Activated CD8-positive, alpha-beta memory T cell treated with anti-CD3 and anti-CD28 coated beads for 36 hours (primary cell): Measurements from ENCODE around the gene CDK14. TPM values are rescaled to one million over a fixed set of nuclear protein-coding genes. Genes with fewer than 3 reads are reported as not detected.

Source experiments
- CTCF ChIA-PET: fragments of 350-600 bp; sonication (Branson Sonifier 250); formaldehyde crosslinking; loops from one replicate; lab custom pipeline; 2021; ENCODE audit warnings: antibody characterized with exemption; lab: Charles Lee
- POLR2A ChIA-PET: fragments of 350-600 bp; sonication (Branson Sonifier 250); formaldehyde crosslinking; loops from one replicate; lab custom pipeline; 2021; ENCODE audit warnings: antibody characterized with exemption; lab: Charles Lee
- total RNA-seq, 2 experiments: library from RNA; stranded (reverse); gene quantifications; one replicate each; pipeline ENCODE4 v1.2.3, GENCODE V29; 2021

Gene CDK14
- total RNA-seq, 2 experiments from 2014 or later = 0.31 to 0.40 TPM

GRCh38 chr7:91233212-91233611, 637.1 kb downstream of the CDK14 start:
- POLR2A ChIA-PET = no interaction called here
- CTCF ChIA-PET = no interaction called here

GRCh38 chr7:91235211-91235832, 639.2 kb downstream of the CDK14 start:
- POLR2A ChIA-PET = no interaction called here
- CTCF ChIA-PET = no interaction called here

DNA sequence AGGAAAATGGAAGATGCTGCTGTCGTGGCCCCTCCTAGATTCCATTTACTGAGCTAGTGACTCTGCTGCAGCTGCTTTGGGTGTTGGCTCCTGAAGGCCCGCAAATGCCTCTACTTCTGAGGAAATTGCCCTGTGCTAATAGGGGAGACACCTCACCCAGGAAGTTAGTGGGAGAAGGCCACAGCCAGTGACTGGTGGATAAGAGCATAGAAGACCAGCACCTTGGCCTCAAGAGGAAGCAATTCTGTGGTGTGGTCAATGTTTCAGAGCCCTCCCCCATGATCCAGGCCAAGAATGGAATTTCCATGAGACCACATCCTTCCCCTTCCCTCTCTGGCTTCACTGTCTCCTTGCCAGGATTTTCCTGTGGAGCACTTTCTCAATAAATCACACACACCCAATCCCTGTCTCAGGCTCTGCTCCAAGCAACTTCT, 643.1 kb downstream of the CDK14 start:
- CTCF ChIA-PET = no interaction called here
- POLR2A ChIA-PET = no interaction called here

GRCh38 chr7:91239772-91240171, 643.7 kb downstream of the CDK14 start:
- ChIA-PET POLR2A (no interaction called here), CTCF (no interaction called here)

DNA sequence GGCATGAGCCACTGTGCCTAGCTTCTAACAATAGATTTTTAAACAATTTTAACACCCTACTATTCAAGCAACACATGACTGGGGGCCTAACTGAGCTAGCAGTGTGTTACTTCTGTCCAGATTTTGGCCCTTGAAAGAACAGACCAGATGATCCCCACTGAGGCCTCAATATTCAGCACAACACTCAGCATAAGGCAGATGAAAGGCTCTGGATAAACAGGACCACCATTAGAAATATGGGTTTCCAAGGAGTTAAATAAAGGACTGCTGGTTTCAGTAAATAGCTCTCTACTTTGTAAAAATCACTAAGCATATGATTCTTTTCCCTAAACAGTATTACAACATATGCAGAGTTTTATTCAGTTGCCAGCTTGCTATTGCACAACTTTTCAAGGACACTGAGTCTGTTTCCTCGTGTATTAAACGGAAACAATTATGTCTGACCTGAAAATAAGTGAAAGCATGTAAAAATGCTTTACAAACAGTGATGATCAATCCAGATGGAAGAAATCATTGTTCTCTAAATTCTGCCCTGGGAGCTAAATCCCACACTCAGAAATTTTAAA, 644.3 kb downstream of the CDK14 start:
- ChIA-PET CTCF (no interaction called here), POLR2A (no interaction called here)

DNA sequence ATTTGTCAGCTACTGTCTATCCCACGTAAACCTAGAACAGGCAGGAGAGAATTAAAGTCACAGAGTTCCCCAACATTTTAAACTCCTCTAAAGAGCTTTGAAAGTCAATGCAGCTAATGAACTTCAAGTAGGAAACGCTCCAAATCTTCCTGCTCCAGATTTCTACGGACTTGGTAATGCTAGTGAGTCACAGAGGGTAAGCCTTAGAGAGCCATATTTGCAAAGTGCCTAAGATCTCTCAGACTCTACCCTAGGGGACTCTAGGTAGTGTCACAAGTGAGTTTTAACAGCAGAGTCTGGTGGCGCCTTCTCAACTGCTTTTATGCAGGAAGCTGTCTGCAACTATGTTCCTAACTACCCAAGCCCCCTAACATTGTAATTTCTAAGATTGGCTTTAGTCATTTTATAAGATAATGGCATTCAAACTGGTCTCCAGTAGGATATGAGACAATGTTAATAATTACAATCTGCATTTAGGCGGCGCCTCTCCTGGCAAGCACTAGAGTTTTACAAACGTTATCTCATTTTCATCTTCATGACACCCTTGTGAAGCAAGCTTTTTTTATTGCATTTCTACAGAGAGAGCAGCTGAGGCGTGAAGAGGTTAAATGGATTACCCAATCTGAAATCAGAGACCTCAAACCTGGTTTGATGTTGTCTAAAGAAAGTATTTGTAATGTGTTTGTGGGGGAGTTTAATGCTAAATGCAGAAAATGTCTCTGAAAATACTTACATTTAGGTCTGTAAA, 646.1 kb downstream of the CDK14 start:
- POLR2A ChIA-PET = no interaction called here
- CTCF ChIA-PET = no interaction called here

DNA sequence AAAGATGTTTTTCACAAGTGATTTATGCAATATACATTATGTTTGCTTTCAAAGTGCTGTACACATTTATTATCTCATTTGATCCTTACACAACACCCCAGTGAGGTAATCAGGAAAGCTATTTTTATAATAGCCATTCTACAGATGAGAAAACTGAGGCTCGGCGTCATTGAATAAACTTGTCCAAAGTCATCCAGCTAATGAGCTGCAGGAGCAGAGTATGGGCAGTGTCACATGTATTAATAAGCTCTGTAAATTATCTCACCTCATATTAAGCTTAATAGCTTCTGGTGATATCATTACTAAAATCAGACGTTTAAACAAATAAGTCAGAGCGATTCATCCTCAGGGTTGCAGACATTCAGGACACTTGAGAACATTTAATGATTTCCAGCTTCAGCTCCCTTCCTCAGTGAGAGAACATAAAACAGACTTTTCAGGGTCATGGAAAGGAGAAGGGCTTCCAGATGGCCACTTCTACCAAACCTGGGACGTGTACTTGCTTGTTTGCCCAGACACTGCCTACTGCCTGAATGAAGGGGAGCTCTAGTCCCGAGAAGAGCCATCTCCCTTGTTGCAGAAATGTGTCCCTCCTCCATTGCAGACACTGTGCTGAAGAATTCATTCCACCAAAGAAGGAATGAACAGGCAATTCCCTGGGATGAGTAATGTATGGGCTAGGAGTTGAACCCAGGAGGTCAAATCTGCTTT, 647.6 kb downstream of the CDK14 start:
- CTCF ChIA-PET = no interaction called here
- POLR2A ChIA-PET = no interaction called here

DNA sequence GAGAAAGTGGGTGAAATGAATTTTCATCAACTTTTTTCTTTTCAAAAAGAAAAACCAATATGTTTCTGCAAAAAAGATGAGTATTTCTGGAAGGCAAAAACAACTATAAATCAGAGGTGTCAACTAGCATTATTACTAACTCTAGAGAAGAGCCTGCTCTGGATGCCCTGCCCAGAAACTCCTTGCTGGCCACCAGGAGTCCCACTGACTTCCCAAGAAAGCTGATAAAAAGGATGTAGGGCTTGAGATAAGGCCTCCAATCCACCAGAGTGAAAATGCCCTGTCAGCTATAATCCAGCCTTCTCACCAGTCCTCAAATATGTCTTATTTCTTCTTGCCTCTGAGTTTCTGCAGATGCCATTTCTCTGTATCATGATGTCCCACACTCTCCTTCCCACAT, 651.4 kb downstream of the CDK14 start:
- CTCF ChIA-PET = no interaction called here
- POLR2A ChIA-PET = no interaction called here

DNA sequence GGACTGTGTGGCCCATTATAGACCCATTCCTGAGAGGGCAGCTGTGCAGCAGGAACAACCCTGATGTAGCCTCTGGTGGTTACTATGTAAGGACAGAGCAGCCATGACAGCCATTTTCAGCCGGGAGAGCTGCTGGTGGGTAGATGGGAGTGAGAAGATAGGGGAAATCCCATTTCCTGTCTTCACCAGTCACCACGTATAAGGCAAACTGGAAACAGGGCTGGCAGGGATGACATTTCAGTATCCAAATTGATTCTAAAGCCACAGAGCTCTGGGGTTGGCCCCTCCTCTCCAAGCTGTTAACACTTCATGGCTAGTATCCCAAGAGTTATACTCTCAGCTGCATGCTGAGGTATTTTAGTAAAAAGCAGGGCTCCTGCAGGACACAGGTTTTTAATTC, 652.9 kb downstream of the CDK14 start:
- CTCF ChIA-PET = no interaction called here
- POLR2A ChIA-PET = no interaction called here

GRCh38 chr7:91249506-91250233, 653.5 kb downstream of the CDK14 start:
- POLR2A ChIA-PET = no interaction called here
- CTCF ChIA-PET = no interaction called here

- CTCF ChIA-PET = no interaction called here
Measured at GRCh38 chr7:91250706-91251105, 654.6 kb downstream of the CDK14 start.

GRCh38 chr7:91251877-91252276, 655.8 kb downstream of the CDK14 start:
- CTCF ChIA-PET = no interaction called here
- POLR2A ChIA-PET = no interaction called here

More at GRCh38 chr7:91250706-91251105, 654.6 kb downstream of the CDK14 start:
- POLR2A ChIA-PET = no interaction called here

Other genes with a start within 250 kb of the CDK14 start
- gene GTPBP10, start 249.6 kb upstream of the CDK14 start, total RNA-seq = 10 to 100 TPM; 42.0 to 43.6 TPM
- gene CLDN12, start 192.9 kb upstream of the CDK14 start, total RNA-seq = 1 to 10 TPM; 4.5 to 5.1 TPM
- gene PTTG1IP2, start 126.7 kb upstream of the CDK14 start, total RNA-seq = not detected